HEK293 (cell line): ENCODE data around the gene RNF215.

ENCODE experiments used
- AEBP2 ChIP-seq: fragments of 450-650 bp; formaldehyde crosslinking; IDR thresholded peaks from 2 replicates; pipeline ENCODE4 v1.5.1; 2016; ENCODE audit warnings: missing biosample characterization, missing genetic modification characterization, borderline replicate concordance
- BCL11A ChIP-seq: fragments of 450-650 bp; formaldehyde crosslinking; IDR thresholded peaks from 2 replicates; pipeline ENCODE4 v1.5.1; 2016; ENCODE audit warnings: low read depth, missing biosample characterization, missing genetic modification characterization
- GLIS1 ChIP-seq: fragments of 450-650 bp; formaldehyde crosslinking; IDR thresholded peaks from 2 replicates; pipeline ENCODE4 v1.5.1; 2016; ENCODE audit warnings: missing biosample characterization, missing genetic modification characterization
- HIC1 ChIP-seq: fragments of 450-650 bp; formaldehyde crosslinking; IDR thresholded peaks from 2 replicates; pipeline ENCODE4 v1.5.1; 2016; ENCODE audit warnings: missing biosample characterization, missing genetic modification characterization
- HOXC10 ChIP-seq: sonication (generic); formaldehyde crosslinking; IDR thresholded peaks from 2 replicates; pipeline ENCODE4 v1.8.1; 2023; ENCODE audit warnings: mild to moderate bottlenecking, missing genetic modification reagents
- INSM2 ChIP-seq: fragments of 450-650 bp; formaldehyde crosslinking; IDR thresholded peaks from 2 replicates; pipeline ENCODE4 v1.5.1; 2016; ENCODE audit warnings: missing biosample characterization, missing genetic modification characterization
- MEIS1 ChIP-seq: sonication (generic); formaldehyde crosslinking; IDR thresholded peaks from 2 replicates; pipeline ENCODE4 v1.8.1; 2022; ENCODE audit warnings: missing genetic modification reagents, mild to moderate bottlenecking, borderline replicate concordance
- MYNN ChIP-seq: fragments of 450-650 bp; formaldehyde crosslinking; IDR thresholded peaks from 2 replicates; pipeline ENCODE4 v1.5.1; 2016; ENCODE audit warnings: missing biosample characterization, missing genetic modification characterization, borderline replicate concordance
- SALL2 ChIP-seq: fragments of 450-650 bp; formaldehyde crosslinking; IDR thresholded peaks from 2 replicates; pipeline ENCODE4 v1.5.0; 2017; ENCODE audit warnings: missing biosample characterization, mild to moderate bottlenecking, missing genetic modification characterization, borderline replicate concordance
- TSHZ1 ChIP-seq: fragments of 450-650 bp; formaldehyde crosslinking; IDR thresholded peaks from 2 replicates; pipeline ENCODE4 v1.5.1; 2016; ENCODE audit warnings: missing biosample characterization, missing genetic modification characterization, borderline replicate concordance
- WT1 ChIP-seq: fragments of 450-650 bp; formaldehyde crosslinking; IDR thresholded peaks from 2 replicates; pipeline ENCODE4 v1.5.1; 2016; ENCODE audit warnings: missing biosample characterization, missing genetic modification characterization
- ZBTB20 ChIP-seq: fragments of 450-650 bp; formaldehyde crosslinking; IDR thresholded peaks from 2 replicates; pipeline ENCODE4 v1.5.1; 2016; ENCODE audit warnings: missing biosample characterization, missing genetic modification characterization
- ZNF10 ChIP-seq: fragments of 450-650 bp; formaldehyde crosslinking; IDR thresholded peaks from 2 replicates; pipeline ENCODE4 v1.5.1; 2017; ENCODE audit warnings: missing biosample characterization, missing genetic modification characterization
- ZNF114 ChIP-seq: fragments of 450-650 bp; formaldehyde crosslinking; IDR thresholded peaks from 2 replicates; pipeline ENCODE4 v1.5.0; 2017; ENCODE audit warnings: missing biosample characterization, missing genetic modification characterization
- ZNF121 ChIP-seq: fragments of 450-650 bp; formaldehyde crosslinking; IDR thresholded peaks from 2 replicates; pipeline ENCODE4 v1.5.1; 2016; ENCODE audit warnings: missing biosample characterization, missing genetic modification characterization
- ZNF174 ChIP-seq: fragments of 450-650 bp; formaldehyde crosslinking; IDR thresholded peaks from 2 replicates; pipeline ENCODE4 v1.5.0; 2017; ENCODE audit warnings: missing biosample characterization, mild to moderate bottlenecking, missing genetic modification characterization
- ZNF18 ChIP-seq: fragments of 450-650 bp; formaldehyde crosslinking; IDR thresholded peaks from 2 replicates; pipeline ENCODE4 v1.5.1; 2016; ENCODE audit warnings: missing biosample characterization, missing genetic modification characterization
- ZNF366 ChIP-seq: fragments of 450-650 bp; formaldehyde crosslinking; conservative IDR thresholded peaks from 2 replicates; pipeline ENCODE4 v1.5.1; 2016; ENCODE audit warnings: missing biosample characterization, missing genetic modification characterization
- ZNF394 ChIP-seq: fragments of 450-650 bp; formaldehyde crosslinking; IDR thresholded peaks from 2 replicates; pipeline ENCODE4 v1.5.1; 2016; ENCODE audit warnings: missing biosample characterization, missing genetic modification characterization, mild to moderate bottlenecking, moderate library complexity, borderline replicate concordance
- ZNF404 ChIP-seq: fragments of 450-650 bp; formaldehyde crosslinking; IDR thresholded peaks from 2 replicates; pipeline ENCODE4 v1.5.1; 2017; ENCODE audit warnings: missing biosample characterization, missing genetic modification characterization
- ZNF423 ChIP-seq: fragments of 450-650 bp; formaldehyde crosslinking; IDR thresholded peaks from 2 replicates; pipeline ENCODE4 v1.5.1; 2016; ENCODE audit warnings: missing biosample characterization, missing genetic modification characterization
- ZNF521 ChIP-seq: fragments of 450-650 bp; formaldehyde crosslinking; IDR thresholded peaks from 2 replicates; pipeline ENCODE4 v1.5.1; 2017; ENCODE audit warnings: missing biosample characterization, mild to moderate bottlenecking, missing genetic modification characterization
- ZNF555 ChIP-seq: fragments of 450-650 bp; formaldehyde crosslinking; conservative IDR thresholded peaks from 2 replicates; pipeline ENCODE4 v1.5.1; 2017; ENCODE audit warnings: missing biosample characterization, mild to moderate bottlenecking, missing genetic modification characterization, inconsistent platforms
- ZNF600 ChIP-seq: fragments of 450-650 bp; formaldehyde crosslinking; IDR thresholded peaks from 2 replicates; pipeline ENCODE4 v1.5.1; 2016; ENCODE audit warnings: missing biosample characterization, missing genetic modification characterization
- ZNF626 ChIP-seq: fragments of 450-650 bp; sonication (Bioruptor Pico); formaldehyde crosslinking; IDR thresholded peaks from 2 replicates; pipeline ENCODE4 v1.5.1; 2018; ENCODE audit warnings: missing biosample characterization, missing genetic modification characterization, inconsistent platforms
- ZNF747 ChIP-seq: fragments of 450-650 bp; formaldehyde crosslinking; IDR thresholded peaks from 2 replicates; pipeline ENCODE4 v1.5.1; 2016; ENCODE audit warnings: missing biosample characterization, missing genetic modification characterization
- ZNF791 ChIP-seq: fragments of 450-650 bp; formaldehyde crosslinking; IDR thresholded peaks from 2 replicates; pipeline ENCODE4 v1.5.1; 2016; ENCODE audit warnings: missing biosample characterization, missing genetic modification characterization
- ZSCAN23 ChIP-seq: fragments of 450-650 bp; formaldehyde crosslinking; IDR thresholded peaks from 2 replicates; pipeline ENCODE4 v1.5.1; 2016; ENCODE audit warnings: missing biosample characterization, missing genetic modification characterization

RNF215 gene

GRCh38 chr22:30357236-30357570 lies 30.0 kb downstream of the RNF215 start (continued):
- TF ChIP-seq ZNF521 (tag by site-specific recombination), result no peak
- peak; percentile 37; the same call in 1 of the 2 replicates for TF ChIP-seq ZNF366
- TF ChIP-seq HIC1 (tag by site-specific recombination), result no peak
- no peak for TF ChIP-seq SALL2 (tag by site-specific recombination)
- peak; percentile 56 for TF ChIP-seq GLIS1 (tag by site-specific recombination)
- no peak for TF ChIP-seq INSM2 (tag by site-specific recombination)
- no peak for TF ChIP-seq WT1 (tag by site-specific recombination)
- TF ChIP-seq ZNF626 (tag by site-specific recombination), result no peak
- no peak for TF ChIP-seq AEBP2 (tag by site-specific recombination)
- TF ChIP-seq ZNF747 (tag by site-specific recombination), result no peak
- TF ChIP-seq ZNF555 (tag by site-specific recombination), result no peak
- no peak for TF ChIP-seq BCL11A (tag by site-specific recombination)
- no peak for TF ChIP-seq ZNF18
- TF ChIP-seq ZNF10, result no peak
- TF ChIP-seq ZNF423 (tag by site-specific recombination), result no peak
- no peak for TF ChIP-seq MEIS1 (CRISPR knock-in tag)
- no peak for TF ChIP-seq ZBTB20
- TF ChIP-seq ZNF174, result no peak
- TF ChIP-seq HOXC10 (CRISPR knock-in tag), result no peak
- TF ChIP-seq ZNF600 (tag by site-specific recombination), result peak; percentile 59
- no peak for TF ChIP-seq TSHZ1
- no peak for TF ChIP-seq ZNF121 (tag by site-specific recombination)
- TF ChIP-seq ZSCAN23 (tag by site-specific recombination), result no peak
- TF ChIP-seq ZNF404, result no peak
- TF ChIP-seq ZNF394, result no peak
- TF ChIP-seq MYNN (tag by site-specific recombination), result no peak
- TF ChIP-seq ZNF114 (tag by site-specific recombination), result no peak
- TF ChIP-seq ZNF791 (tag by site-specific recombination), result no peak
